SK-N-SH (cell line): ENCODE data around the gene BRPF3. TPM values are rescaled to one million over a fixed set of nuclear protein-coding genes. Genes with fewer than 3 reads are reported as not detected.
A peak's percentile ranks its signal among the peaks of the same experiment; 100 is the strongest.

Experiments
- CTCF ChIA-PET: fragments of 300-600, 350-600 bp; formaldehyde crosslinking; extraction: SDS; loops from one replicate; lab custom pipeline; 2021; lab: Yijun Ruan, JAX
- POLR2A ChIA-PET: fragments of 350-600 bp; sonication (Branson Sonifier 250); formaldehyde crosslinking; extraction: SDS; loops from one replicate; lab custom pipeline; 2020; ENCODE audit warnings: antibody characterized with exemption, inconsistent platforms; lab: Yijun Ruan, JAX
- DNase-seq: peaks from one replicate; pipeline ENCODE4 v3.0.0; 2012
- H2AFZ ChIP-seq: fragments of 200-600 bp; sonication (generic); 2 replicates; pipeline ENCODE4 v1.8.1; 2016; ENCODE audit warnings: antibody characterized with exemption, mild to moderate bottlenecking, low read depth
- H3F3A ChIP-seq: fragments of 200-600 bp; sonication (generic); replicated peaks from 2 replicates; pipeline ENCODE3; 2016; ENCODE audit warnings: antibody characterized with exemption, mild to moderate bottlenecking; ENCODE audit not compliant: insufficient read depth
- H3K27ac ChIP-seq, 2 experiments: fragments of 200-500 bp in 1 of 2; fragments of 200-600 bp in 1 of 2; sonication (Bioruptor generic) in 1 of 2; sonication (generic), shearing (Covaris generic) in 1 of 2; 2 replicates each; pipeline versions ENCODE4 v1.5.1 to v1.6.1; 2014 to 2016; ENCODE audit warnings: low read depth in 2 of 2, inconsistent platforms in 1 of 2, low read length in 1 of 2, mild to moderate bottlenecking in 1 of 2, mixed read lengths in 1 of 2
- H3K27me3 ChIP-seq: fragments of 200-600 bp; sonication (generic), shearing (Covaris generic); 2 replicates; pipeline ENCODE4 v1.6.1; 2016; ENCODE audit warnings: mixed run types; ENCODE audit not compliant: insufficient read depth
- H3K36me3 ChIP-seq, 2 experiments: fragments of 200-500 bp in 1 of 2; fragments of 200-600 bp in 1 of 2; sonication (Bioruptor generic) in 1 of 2; sonication (generic) in 1 of 2; replicated peaks in 1 of 2; 2 replicates each; pipeline versions ENCODE3 to v1.5.1; 2014 to 2016; ENCODE audit warnings: low read length in 1 of 2, mild to moderate bottlenecking in 1 of 2; ENCODE audit not compliant: insufficient read depth in 2 of 2, control insufficient read depth in 1 of 2
- H3K4me1 ChIP-seq, 2 experiments: fragments of 200-500 bp in 1 of 2; fragments of 200-600 bp in 1 of 2; sonication (Bioruptor generic) in 1 of 2; sonication (generic), shearing (Covaris generic) in 1 of 2; 2 replicates each; pipeline versions ENCODE4 v1.5.1 to v1.6.1; 2014 to 2016; ENCODE audit warnings: low read depth in 1 of 2, low read length in 1 of 2, mixed run types in 1 of 2; ENCODE audit not compliant: insufficient read depth in 2 of 2, control insufficient read depth in 1 of 2
- H3K4me2 ChIP-seq: fragments of 200-600 bp; sonication (generic), shearing (Covaris generic); 2 replicates; pipeline ENCODE4 v1.6.1; 2017; ENCODE audit warnings: mixed run types
- H3K4me3 ChIP-seq, 2 experiments: fragments of 200-500 bp in 1 of 2; fragments of 200-600 bp in 1 of 2; sonication (Bioruptor generic) in 1 of 2; sonication (generic), shearing (Covaris generic) in 1 of 2; 2 replicates each; pipeline versions ENCODE4 v1.5.1 to v1.8.1; 2014 to 2016; ENCODE audit warnings: low read depth in 2 of 2, inconsistent platforms in 1 of 2, low read length in 1 of 2, mild to moderate bottlenecking in 1 of 2, mixed read lengths in 1 of 2, moderate library complexity in 1 of 2
- H3K79me2 ChIP-seq: fragments of 200-600 bp; sonication (generic); 2 replicates; pipeline ENCODE4 v1.8.1; 2017; ENCODE audit warnings: mild to moderate bottlenecking; ENCODE audit not compliant: insufficient read depth
- H3K9ac ChIP-seq: fragments of 200-600 bp; sonication (generic); 2 replicates; pipeline ENCODE4 v1.6.1; 2017; ENCODE audit warnings: mixed run types
- H3K9me2 ChIP-seq: fragments of 200-600 bp; sonication (generic); 2 replicates; pipeline ENCODE4 v1.6.1; 2017; ENCODE audit warnings: mixed run types
- H3K9me3 ChIP-seq: fragments of 200-600 bp; sonication (generic); 2 replicates; pipeline ENCODE4 v1.6.1; 2017; ENCODE audit warnings: mixed run types, mild to moderate bottlenecking, moderate library complexity
- H4K20me1 ChIP-seq: fragments of 200-600 bp; sonication (generic); 2 replicates; pipeline ENCODE4 v1.6.1; 2017; ENCODE audit warnings: mild to moderate bottlenecking, mixed run types; ENCODE audit not compliant: insufficient read depth
- EZH2phosphoT487 ChIP-seq: fragments of 200-600 bp; sonication (generic); IDR thresholded peaks from 2 replicates; pipeline ENCODE4 v1.6.1; 2017; ENCODE audit warnings: low read depth, mixed run types, mild to moderate bottlenecking, antibody characterized with exemption, moderate library complexity, borderline replicate concordance
- RFX5 ChIP-seq: IDR thresholded peaks from 2 replicates; pipeline ENCODE4 v1.6.1; 2012; ENCODE audit warnings: mild to moderate bottlenecking, improper control_type of control experiment, low read length
- SIN3A ChIP-seq: IDR thresholded peaks from 2 replicates; pipeline ENCODE4 v1.6.1; 2012; ENCODE audit warnings: low read depth, mild to moderate bottlenecking, low read length, moderate library complexity, borderline replicate concordance
- YY1 ChIP-seq: IDR thresholded peaks from 2 replicates; pipeline ENCODE4 v1.4.0; 2012; ENCODE audit warnings: low read depth, mild to moderate bottlenecking
- WGBS: methylation state at CpG from one replicate; pipeline ENCODE4 v1.1.6; 2017; ENCODE audit warnings: low lambda C conversion rate; 5-methylcytosine and 5-hydroxymethylcytosine counted together
- polyA plus RNA-seq, 3 experiments: library from polyadenylated mRNA; depleted of rRNA; stranded (reverse); fragments of >200 nt; gene quantifications; 2 replicates each; pipeline ENCODE4 v1.2.3, GENCODE V29; 2012
- TF ChIP-seq, protein P1 (sequence below): IDR thresholded peaks from 2 replicates; pipeline ENCODE4 v1.6.1; 2012; ENCODE audit warnings: mild to moderate bottlenecking, low read depth, low read length, moderate library complexity
- TF ChIP-seq, protein P2 (sequence below): IDR thresholded peaks from 2 replicates; pipeline ENCODE4 v1.4.0; 2012; ENCODE audit warnings: low read depth, borderline replicate concordance
- TF ChIP-seq, protein P3 (sequence below): IDR thresholded peaks from 2 replicates; pipeline ENCODE4 v1.4.0; 2012; ENCODE audit warnings: low read depth, borderline replicate concordance

Gene BRPF3
- polyA plus RNA-seq, 1 of the 3 experiments (the other 2 are of a cell fraction): 15.4 TPM

DNA sequence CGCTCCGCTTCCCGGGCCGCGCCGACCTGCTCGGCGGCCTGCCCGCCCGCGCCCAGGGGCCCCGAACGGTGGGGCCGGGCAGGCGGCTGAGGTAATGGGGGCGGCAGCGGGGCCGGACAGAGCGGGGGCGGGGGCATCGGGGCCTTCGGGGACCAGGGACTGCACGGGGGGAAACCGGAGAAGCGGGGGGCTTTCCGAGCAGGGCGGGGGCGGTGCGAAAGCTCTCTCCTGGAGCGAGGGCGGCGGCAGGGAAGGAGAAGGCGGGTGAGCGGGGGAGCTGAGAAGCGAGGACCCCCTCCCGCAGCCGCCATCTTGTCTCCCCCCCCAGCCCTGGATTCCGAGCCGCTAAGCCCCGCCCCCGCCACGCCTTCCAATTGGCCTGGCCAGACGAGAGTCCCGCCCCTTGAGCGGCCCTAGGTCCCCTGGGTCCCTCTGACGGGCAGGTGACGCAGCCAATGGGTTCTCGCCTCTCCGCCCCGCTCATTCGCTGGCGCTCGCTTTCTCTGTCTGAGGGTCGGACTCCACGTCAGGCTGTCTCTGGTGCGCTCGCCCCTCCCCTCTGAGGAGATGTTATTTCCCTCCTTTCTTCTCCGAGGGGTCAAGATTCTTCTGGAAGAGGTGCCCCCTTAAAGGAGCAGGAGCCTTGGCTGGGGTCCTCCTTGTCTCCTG, 470 bp downstream of the BRPF3 start (continued):
- peak; percentile 91 for TF ChIP-seq YY1
- TF ChIP-seq, protein P1, sequence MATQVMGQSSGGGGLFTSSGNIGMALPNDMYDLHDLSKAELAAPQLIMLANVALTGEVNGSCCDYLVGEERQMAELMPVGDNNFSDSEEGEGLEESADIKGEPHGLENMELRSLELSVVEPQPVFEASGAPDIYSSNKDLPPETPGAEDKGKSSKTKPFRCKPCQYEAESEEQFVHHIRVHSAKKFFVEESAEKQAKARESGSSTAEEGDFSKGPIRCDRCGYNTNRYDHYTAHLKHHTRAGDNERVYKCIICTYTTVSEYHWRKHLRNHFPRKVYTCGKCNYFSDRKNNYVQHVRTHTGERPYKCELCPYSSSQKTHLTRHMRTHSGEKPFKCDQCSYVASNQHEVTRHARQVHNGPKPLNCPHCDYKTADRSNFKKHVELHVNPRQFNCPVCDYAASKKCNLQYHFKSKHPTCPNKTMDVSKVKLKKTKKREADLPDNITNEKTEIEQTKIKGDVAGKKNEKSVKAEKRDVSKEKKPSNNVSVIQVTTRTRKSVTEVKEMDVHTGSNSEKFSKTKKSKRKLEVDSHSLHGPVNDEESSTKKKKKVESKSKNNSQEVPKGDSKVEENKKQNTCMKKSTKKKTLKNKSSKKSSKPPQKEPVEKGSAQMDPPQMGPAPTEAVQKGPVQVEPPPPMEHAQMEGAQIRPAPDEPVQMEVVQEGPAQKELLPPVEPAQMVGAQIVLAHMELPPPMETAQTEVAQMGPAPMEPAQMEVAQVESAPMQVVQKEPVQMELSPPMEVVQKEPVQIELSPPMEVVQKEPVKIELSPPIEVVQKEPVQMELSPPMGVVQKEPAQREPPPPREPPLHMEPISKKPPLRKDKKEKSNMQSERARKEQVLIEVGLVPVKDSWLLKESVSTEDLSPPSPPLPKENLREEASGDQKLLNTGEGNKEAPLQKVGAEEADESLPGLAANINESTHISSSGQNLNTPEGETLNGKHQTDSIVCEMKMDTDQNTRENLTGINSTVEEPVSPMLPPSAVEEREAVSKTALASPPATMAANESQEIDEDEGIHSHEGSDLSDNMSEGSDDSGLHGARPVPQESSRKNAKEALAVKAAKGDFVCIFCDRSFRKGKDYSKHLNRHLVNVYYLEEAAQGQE: 0 out of 2 replicates have a peak, but pooled peaks have one; percentile 34
- TF ChIP-seq, protein P2, sequence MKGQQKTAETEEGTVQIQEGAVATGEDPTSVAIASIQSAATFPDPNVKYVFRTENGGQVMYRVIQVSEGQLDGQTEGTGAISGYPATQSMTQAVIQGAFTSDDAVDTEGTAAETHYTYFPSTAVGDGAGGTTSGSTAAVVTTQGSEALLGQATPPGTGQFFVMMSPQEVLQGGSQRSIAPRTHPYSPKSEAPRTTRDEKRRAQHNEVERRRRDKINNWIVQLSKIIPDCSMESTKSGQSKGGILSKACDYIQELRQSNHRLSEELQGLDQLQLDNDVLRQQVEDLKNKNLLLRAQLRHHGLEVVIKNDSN: no peak
- no peak for TF ChIP-seq EZH2phosphoT487
- TF ChIP-seq RFX5: no peak
- TF ChIP-seq, protein P3, sequence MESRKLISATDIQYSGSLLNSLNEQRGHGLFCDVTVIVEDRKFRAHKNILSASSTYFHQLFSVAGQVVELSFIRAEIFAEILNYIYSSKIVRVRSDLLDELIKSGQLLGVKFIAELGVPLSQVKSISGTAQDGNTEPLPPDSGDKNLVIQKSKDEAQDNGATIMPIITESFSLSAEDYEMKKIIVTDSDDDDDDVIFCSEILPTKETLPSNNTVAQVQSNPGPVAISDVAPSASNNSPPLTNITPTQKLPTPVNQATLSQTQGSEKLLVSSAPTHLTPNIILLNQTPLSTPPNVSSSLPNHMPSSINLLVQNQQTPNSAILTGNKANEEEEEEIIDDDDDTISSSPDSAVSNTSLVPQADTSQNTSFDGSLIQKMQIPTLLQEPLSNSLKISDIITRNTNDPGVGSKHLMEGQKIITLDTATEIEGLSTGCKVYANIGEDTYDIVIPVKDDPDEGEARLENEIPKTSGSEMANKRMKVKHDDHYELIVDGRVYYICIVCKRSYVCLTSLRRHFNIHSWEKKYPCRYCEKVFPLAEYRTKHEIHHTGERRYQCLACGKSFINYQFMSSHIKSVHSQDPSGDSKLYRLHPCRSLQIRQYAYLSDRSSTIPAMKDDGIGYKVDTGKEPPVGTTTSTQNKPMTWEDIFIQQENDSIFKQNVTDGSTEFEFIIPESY: no peak

DNA sequence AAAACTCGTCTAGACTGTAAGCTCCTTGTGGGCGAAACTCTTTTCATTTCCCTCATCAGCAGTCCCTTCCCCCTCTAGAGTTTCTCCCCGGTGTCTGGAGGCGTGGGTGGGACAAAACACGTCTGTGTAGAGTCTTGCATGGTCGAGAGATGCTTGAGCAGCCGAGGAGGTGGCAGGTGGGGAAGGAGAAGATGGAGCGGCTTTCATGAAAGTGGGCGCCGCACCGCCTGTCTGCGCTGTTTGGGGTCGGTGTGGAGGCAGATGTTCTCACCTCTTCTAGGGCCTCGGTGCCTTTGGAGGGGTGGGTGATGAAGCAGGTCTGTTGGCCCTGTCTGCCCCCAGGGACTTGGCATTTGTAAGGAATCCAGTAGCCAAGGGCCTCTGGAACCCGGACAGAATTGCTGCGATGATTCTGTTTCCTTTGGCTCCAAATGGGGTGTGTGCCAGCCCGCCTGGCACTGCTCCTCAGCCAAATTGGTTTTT, 1.2 kb downstream of the BRPF3 start:
- Histone ChIP-seq H3K36me3 (peaks cover 19 to 33% of the 10 kb centered on the region in 2 experiments), H2AFZ (no peak overlapping the region), H3K4me1 (peaks cover 6 to 16% of the 10 kb centered on the region in 2 experiments; a peak in 2 of 4 replicates), H3K79me2 (peaks cover 56% of the 10 kb centered on the region), H3K27me3 (no peaks in the 10 kb centered on the region), H3K9me3 (no peaks in the 10 kb centered on the region), H3F3A (peaks cover 6% of the 10 kb centered on the region), H3K4me3 (peak overlapping the region; percentile 62 to 63), H4K20me1 (peaks cover 28% of the 10 kb centered on the region), H3K4me2 (peak overlapping the region; percentile 71), H3K9me2 (no peaks in the 10 kb centered on the region), H3K27ac (no peak overlapping the region), H3K9ac (peak overlapping the region; percentile 82; the same call in 1 of the 2 replicates)
- WGBS: 73% methylated on average over 16 of the region's 17 CpGs
- DNase-seq: no peak
- no peak for TF ChIP-seq SIN3A
- ChIA-PET CTCF (interaction anchor here (1.0 to 2.4 kb wide), 5 partner anchors 8 to 170 kb away, joined by 3 to 12 read pairs (median 4); partner anchors contain the start of gene MAPK14), POLR2A (interaction anchor here (0.6 to 0.8 kb wide), 2 partner anchors 677 to 1186 kb away, joined by 3 read pairs; partner anchors contain the start of gene PPIL1)
